ENCODE measurements around the gene MSLN.

GRCh38 chr16:813204-813915, 52.8 kb downstream of the MSLN start:
- peak; percentile 82 for TF ChIP-seq CTCF (conservative IDR thresholded peaks at IDR 0.05)
- no peak for TF ChIP-seq ZFX (IDR thresholded peaks at IDR 0.05)
